Activated CD8-positive, alpha-beta T cell treated with anti-CD3 and anti-CD28 coated beads, Interleukin-2, amount 10 ng/mL, durations not matched to agents 7 days and 5 days (primary cell): Measurements from ENCODE around the gene KRTAP10-6. TPM values are rescaled to one million over a fixed set of nuclear protein-coding genes. Genes with fewer than 3 reads are reported as not detected.
"Not testable (repeated sequence)": the region's sequence is repeated elsewhere in the genome, so short reads cannot be mapped to it uniquely, and the experiment has no call there.

Experiments used
- ATAC-seq: fragments of 150-1000 bp; cut with Tn5 transposase; one replicate; pipeline ENCODE4 v1.10.0; 2021; ENCODE audit warnings: moderate library complexity
- CTCF ChIA-PET: fragments of 350-600 bp; sonication (Branson Sonifier 250); formaldehyde crosslinking; loops from one replicate; lab custom pipeline; 2021; ENCODE audit warnings: antibody characterized with exemption; lab: Charles Lee
- POLR2A ChIA-PET: fragments of 350-600 bp; sonication (Branson Sonifier 250); formaldehyde crosslinking; loops from one replicate; lab custom pipeline; 2021; ENCODE audit warnings: antibody characterized with exemption; lab: Charles Lee
- DNase-seq: peaks from one replicate; pipeline ENCODE4 v3.0.0-alpha.2; 2020
- H3K27ac Mint-ChIP-seq: one replicate; pipeline ENCODE4 v1.8.0; 2021; ENCODE audit warnings: mild to moderate bottlenecking, mixed read lengths
- H3K27me3 Mint-ChIP-seq: one replicate; pipeline ENCODE4 v1.8.0; 2021; ENCODE audit warnings: low read depth, mixed read lengths
- H3K36me3 Mint-ChIP-seq: one replicate; pipeline ENCODE4 v1.8.0; 2021; ENCODE audit warnings: low read depth, mixed read lengths
- H3K4me1 Mint-ChIP-seq: one replicate; pipeline ENCODE4 v1.8.0; 2021; ENCODE audit warnings: low read depth, mixed read lengths
- H3K4me3 Mint-ChIP-seq: one replicate; pipeline ENCODE4 v1.8.0; 2021; ENCODE audit warnings: mild to moderate bottlenecking, mixed read lengths
- H3K9me3 Mint-ChIP-seq: one replicate; pipeline ENCODE4 v1.8.0; 2022; ENCODE audit warnings: mixed read lengths; ENCODE audit not compliant: insufficient read depth
- total RNA-seq, 2 experiments: library from RNA; stranded (reverse); gene quantifications; one replicate each; pipeline ENCODE4 v1.2.3, GENCODE V29; 2021

Gene KRTAP10-6
- total RNA-seq, 2 experiments from 2014 or later: not detected

DNA sequence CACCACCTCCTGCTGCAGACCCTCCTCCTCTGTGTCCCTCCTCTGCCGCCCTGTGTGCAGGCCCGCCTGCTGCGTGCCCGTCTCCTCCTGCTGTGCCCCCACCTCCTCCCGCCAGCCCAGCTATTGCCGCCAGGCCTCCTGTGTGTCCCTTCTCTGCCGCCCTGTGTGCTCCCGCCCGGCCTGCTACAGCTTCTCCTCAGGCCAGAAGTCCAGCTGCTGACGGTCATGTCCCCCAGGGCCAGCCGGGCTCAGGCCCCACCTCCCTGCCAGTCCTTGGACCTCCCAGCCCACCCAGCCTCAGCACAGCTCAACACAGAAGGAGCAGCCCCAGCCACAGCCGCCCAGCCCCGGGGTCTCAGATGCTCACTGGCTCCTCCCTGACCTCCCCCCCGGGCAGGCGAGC, 35.5 kb upstream of the KRTAP10-6 start:
- Mint-ChIP-seq H3K4me1 (peaks cover 15% of the 10 kb centered on the region), H3K36me3 (peaks cover 32% of the 10 kb centered on the region), H3K9me3 (peaks cover 48% of the 10 kb centered on the region)
- H3K27me3 Mint-ChIP-seq, DNase-seq, POLR2A ChIA-PET, H3K4me3 Mint-ChIP-seq, ATAC-seq, H3K27ac Mint-ChIP-seq: not testable (repeated sequence)
- CTCF ChIA-PET: interaction anchor here (0.9 kb wide), 1 partner anchor 9 kb away, joined by 3 read pairs; no protein-coding TSS in a partner anchor

DNA sequence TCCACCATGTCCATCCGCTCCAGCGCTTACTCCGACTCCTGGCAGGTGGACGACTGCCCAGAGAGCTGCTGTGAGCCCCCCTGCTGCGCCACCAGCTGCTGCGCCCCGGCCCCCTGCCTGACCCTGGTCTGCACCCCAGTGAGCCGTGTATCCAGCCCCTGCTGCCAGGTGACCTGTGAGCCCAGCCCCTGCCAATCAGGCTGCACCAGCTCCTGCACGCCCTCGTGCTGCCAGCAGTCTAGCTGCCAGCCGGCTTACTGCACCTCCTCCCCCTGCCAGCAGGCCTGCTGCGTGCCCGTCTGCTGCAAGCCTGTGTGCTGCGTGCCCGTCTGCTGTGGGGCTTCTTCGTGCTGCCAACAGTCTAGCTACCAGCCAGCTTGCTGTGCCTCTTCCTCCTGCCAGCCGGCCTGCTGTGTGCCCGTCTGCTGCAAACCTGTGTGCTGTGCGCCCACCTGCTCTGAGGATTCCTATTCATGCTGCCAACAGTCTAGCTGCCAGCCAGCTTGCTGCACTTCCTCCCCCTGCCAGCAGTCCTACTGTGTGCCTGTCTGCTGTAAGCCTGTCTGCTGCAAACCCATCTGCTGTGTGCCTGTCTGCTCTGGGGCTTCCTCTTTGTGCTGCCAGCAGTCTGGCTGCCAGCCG, 35.0 kb upstream of the KRTAP10-6 start:
- DNase-seq, H3K27me3 Mint-ChIP-seq, H3K27ac Mint-ChIP-seq, ATAC-seq, POLR2A ChIA-PET, H3K4me3 Mint-ChIP-seq: not testable (repeated sequence)
- CTCF ChIA-PET: interaction anchor here (0.9 kb wide), 1 partner anchor 8 kb away, joined by 3 read pairs; no protein-coding TSS in a partner anchor
- Mint-ChIP-seq H3K4me1 (peaks cover 15% of the 10 kb centered on the region), H3K36me3 (peaks cover 31% of the 10 kb centered on the region), H3K9me3 (peaks cover 52% of the 10 kb centered on the region)

DNA sequence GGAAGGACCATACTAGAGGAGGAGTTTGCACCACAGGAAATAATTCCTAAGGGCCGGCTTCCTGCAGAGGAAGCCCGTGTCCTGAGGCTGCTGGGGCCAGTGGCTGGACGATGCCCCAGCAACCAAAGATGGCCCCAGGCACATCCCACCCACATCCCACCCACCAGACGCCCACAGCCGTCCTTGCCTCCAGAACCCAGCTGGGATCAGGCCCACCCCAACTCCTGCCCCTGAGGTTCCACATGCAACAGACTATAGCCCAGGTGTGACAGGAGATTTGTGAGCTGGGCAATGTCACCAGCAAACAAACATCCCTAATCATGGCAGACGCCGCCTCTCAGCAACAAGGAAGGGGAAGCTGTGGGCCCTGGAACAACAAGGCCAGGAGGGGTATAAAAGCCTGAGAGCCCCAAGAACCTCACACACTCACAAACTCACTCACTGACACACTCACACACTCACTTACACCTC, 34.4 kb upstream of the KRTAP10-6 start, which contains the start of gene KRTAP10-9:
TSS of gene KRTAP10-9 (plus strand) at position 421 of the 471 bp plus-strand sequence. CDS start 79 bp downstream, outside the sequence.
- ATAC-seq (no peak), DNase-seq (no peak)
- Mint-ChIP-seq H3K4me3 (no peak within 1 kb of the TSS), H3K27ac (no peak within 1 kb of the TSS), H3K36me3 (peaks cover 29% of the 10 kb centered on the region), H3K27me3 (peaks cover 4% of the 10 kb centered on the region), H3K9me3 (peaks cover 46% of the 10 kb centered on the region), H3K4me1 (peaks cover 15% of the 10 kb centered on the region)
- ChIA-PET POLR2A (no interaction called here), CTCF (no interaction called here)

DNA sequence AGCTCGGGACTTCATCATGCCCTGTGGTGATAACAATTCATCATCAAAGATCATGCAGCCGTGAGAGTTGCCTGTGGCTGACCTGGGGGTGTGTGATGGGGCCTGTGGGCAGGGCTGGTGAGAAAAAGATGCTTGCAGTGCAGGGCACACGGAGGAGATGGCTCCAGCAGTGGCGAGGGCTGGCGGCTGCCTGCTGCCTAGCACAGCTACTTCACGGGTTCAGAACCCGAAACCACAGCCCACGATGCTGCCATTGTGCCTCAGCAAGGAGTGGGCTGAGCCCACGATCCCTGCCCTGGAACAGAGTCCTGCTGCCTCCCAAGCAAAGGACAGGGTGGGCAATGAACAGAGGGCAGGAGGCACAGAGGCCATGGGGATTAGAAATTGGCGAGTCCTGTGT, 34.0 kb upstream of the KRTAP10-6 start:
- Mint-ChIP-seq H3K9me3 (peaks cover 42% of the 10 kb centered on the region), H3K27me3 (peaks cover 4% of the 10 kb centered on the region), H3K36me3 (peaks cover 26% of the 10 kb centered on the region), H3K4me3 (no peak overlapping the region), H3K27ac (no peak overlapping the region), H3K4me1 (peaks cover 15% of the 10 kb centered on the region)
- DNase-seq: no peak
- ChIA-PET POLR2A (no interaction called here), CTCF (interaction anchor here (1.0 kb wide), 1 partner anchor 116 kb away, joined by 3 read pairs; no protein-coding TSS in a partner anchor)
- no peak for ATAC-seq

DNA sequence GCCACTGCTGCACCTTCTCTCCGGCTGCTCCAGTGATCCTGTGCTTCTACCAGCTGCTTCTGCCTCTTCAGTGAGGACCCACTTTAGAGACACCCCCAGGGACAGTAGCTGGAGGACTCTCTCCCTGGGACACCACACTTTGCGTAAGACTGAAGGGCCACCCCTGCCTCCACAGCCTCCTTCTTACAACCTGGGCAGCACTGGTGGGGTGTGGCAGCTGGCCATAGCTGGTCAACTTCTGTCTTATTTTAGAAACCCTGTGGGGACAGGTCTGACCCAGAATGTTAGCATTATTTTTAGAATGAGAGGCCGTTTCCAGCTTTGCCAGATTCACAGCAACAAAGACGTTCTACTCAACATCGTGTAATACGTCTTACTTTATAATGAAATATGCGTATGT, 33.5 kb upstream of the KRTAP10-6 start:
- no peak for DNase-seq
- ChIA-PET CTCF (interaction anchor here (1.0 kb wide), 1 partner anchor 115 kb away, joined by 3 read pairs; no protein-coding TSS in a partner anchor), POLR2A (interaction anchor here (0.6 kb wide), 1 partner anchor 24 kb away, joined by 3 read pairs; no protein-coding TSS in a partner anchor)
- no peak for ATAC-seq
- peaks cover 4% of the 10 kb centered on the region for H3K27me3 Mint-ChIP-seq
- H3K9me3 Mint-ChIP-seq: peaks cover 39% of the 10 kb centered on the region
- no peak overlapping the region for H3K4me3 Mint-ChIP-seq
- peaks cover 13% of the 10 kb centered on the region for H3K4me1 Mint-ChIP-seq
- no peak overlapping the region for H3K27ac Mint-ChIP-seq
- H3K36me3 Mint-ChIP-seq: peaks cover 24% of the 10 kb centered on the region

DNA sequence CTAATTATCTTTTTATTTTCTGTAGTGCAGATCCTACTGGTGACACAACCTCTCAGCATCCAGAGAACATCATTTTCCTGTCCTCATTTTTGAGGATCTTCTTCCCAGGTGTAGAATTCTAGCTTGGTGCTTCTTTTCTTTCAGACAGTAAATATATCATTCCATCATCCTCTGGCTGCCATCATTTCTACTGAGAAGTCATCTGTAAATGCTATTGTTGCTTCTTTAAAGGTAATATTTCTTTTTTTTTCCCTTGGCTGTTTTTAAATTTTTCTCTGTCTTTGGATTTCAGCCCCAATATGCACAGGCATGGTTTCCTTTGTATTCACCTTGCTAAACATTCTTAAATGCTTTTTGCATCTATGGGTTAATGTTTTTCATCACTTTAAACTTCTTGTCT, 31.3 kb upstream of the KRTAP10-6 start:
- H3K9me3 Mint-ChIP-seq: peaks cover 49% of the 10 kb centered on the region

DNA sequence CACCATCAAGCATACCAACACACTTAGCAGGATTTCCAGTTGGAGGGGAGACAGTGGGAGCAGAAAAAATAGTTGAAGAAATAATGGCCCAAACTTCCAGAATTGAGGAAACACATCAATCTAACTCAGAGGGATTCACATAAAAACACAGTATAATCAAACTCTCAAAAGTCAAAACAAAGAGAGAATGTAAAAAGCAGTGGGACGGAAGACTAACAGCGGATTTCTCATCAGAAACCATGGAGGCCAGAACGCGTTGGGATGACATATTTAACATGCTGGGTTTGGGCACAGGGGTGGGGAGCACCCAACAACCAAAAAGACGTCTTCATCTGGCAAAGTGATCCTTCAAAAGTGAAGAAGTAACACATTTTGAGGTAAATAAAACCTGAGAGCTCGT, 27.6 kb upstream of the KRTAP10-6 start:
- Mint-ChIP-seq H3K27ac (peak overlapping the region; percentile 10), H3K27me3 (peaks cover 4% of the 10 kb centered on the region), H3K4me3 (no peak overlapping the region), H3K9me3 (peaks cover 53% of the 10 kb centered on the region), H3K4me1 (peaks cover 33% of the 10 kb centered on the region), H3K36me3 (peaks cover 39% of the 10 kb centered on the region)
- DNase-seq (no peak), ATAC-seq (no peak)
- ChIA-PET CTCF (interaction anchor here (1.3 to 2.1 kb wide), 2 partner anchors 8 to 38 kb away, joined by 3 to 7 read pairs; partner anchors contain the start of gene KRTAP12-3), POLR2A (no interaction called here)

More for the DNA sequence above, 31.3 kb upstream of the KRTAP10-6 start:
- no peak for DNase-seq
- ChIA-PET CTCF (no interaction called here), POLR2A (no interaction called here)
- Mint-ChIP-seq H3K4me3 (no peak overlapping the region), H3K27ac (no peak overlapping the region), H3K36me3 (peaks cover 33% of the 10 kb centered on the region), H3K4me1 (peaks cover 15% of the 10 kb centered on the region), H3K27me3 (peaks cover 4% of the 10 kb centered on the region)
- ATAC-seq: no peak

DNA sequence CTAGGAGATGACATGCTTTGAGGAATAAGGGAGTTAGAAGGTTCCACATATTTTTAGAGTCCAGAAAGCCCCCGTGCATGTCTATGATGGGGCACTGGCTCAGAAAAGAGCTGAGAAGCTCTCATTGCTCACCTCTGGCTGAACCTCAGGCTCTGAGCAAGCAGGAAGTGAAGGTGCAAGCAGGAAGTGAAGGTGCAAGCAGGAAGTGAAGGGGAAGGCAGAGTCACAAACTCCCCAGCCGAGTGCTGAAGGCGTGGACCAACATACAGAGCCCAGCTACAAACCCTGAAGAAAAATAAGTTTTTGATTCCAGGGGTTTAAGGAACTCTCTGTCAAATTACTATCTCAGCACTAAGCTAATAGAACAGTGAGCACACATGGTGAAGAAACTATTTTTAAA, 26.6 kb upstream of the KRTAP10-6 start:
- DNase-seq (peak; percentile 77), ATAC-seq (peak; percentile 98)
- Mint-ChIP-seq H3K4me3 (peak overlapping the region; percentile 45), H3K4me1 (peaks cover 33% of the 10 kb centered on the region), H3K27ac (peak overlapping the region; percentile 89), H3K36me3 (peaks cover 33% of the 10 kb centered on the region), H3K27me3 (no peaks in the 10 kb centered on the region), H3K9me3 (peaks cover 43% of the 10 kb centered on the region)
- ChIA-PET CTCF (interaction anchor here (0.7 to 2.1 kb wide), 7 partner anchors 8 to 523 kb away, joined by 3 to 7 read pairs (median 4); partner anchors contain the start of gene KRTAP12-3), POLR2A (interaction anchor here (0.8 to 1.2 kb wide), 2 partner anchors 33 to 34 kb away, joined by 3 to 4 read pairs; no protein-coding TSS in a partner anchor)

DNA sequence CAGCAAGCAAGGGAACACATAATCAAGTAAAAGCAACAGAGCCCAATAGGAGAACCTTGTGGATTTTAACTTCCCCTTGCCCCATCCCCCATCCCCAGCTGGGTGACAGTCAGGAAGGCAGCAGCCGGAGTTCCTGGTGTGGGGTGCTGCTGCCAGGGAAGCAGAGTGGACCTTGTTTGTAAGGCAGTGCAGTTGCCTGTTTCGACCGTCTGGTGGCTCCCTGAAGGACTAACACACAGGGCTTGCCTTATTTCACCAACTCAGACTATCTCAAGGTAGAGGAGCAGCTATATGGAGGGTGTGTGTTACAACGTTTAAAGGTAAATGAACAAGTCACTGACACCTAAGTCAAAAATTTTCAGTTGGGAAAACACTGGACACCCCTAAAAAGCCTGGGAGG, 26.2 kb upstream of the KRTAP10-6 start:
- Mint-ChIP-seq H3K4me3 (peak overlapping the region; percentile 45), H3K9me3 (peaks cover 39% of the 10 kb centered on the region), H3K4me1 (peaks cover 33% of the 10 kb centered on the region), H3K27ac (peak overlapping the region; percentile 89), H3K27me3 (no peaks in the 10 kb centered on the region), H3K36me3 (peaks cover 30% of the 10 kb centered on the region)
- no peak for DNase-seq
- POLR2A ChIA-PET: interaction anchor here (0.8 to 1.2 kb wide), 2 partner anchors 33 to 35 kb away, joined by 3 to 4 read pairs; no protein-coding TSS in a partner anchor
- CTCF ChIA-PET: interaction anchor here (0.8 to 2.1 kb wide), 6 partner anchors 9 to 175 kb away, joined by 3 to 7 read pairs (median 4); partner anchors contain the start of gene KRTAP12-3
- ATAC-seq: peak; percentile 29

DNA sequence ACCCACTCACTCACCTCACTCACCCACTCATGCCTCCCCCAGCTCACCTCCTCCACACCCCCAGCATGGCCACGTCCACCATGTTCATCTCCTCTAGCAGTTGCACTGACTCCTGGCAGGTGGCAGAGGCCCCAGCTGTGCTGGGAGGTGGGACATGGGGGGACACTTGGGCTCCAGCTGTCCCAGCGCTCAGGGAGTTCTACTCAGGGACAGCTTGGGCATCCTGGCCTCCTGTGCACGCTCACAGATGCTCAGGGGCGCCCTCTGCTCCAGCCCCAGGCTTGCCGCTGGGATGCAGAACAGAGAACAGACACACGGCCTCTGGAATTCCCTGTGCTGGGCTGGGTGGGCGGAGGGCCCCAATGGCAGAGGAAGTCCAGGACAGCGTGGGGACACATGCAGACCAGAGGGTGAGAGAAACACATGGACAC, 24.8 kb upstream of the KRTAP10-6 start:
- ATAC-seq (no peak), DNase-seq (no peak)
- Mint-ChIP-seq H3K27ac (no peak overlapping the region), H3K9me3 (peaks cover 28% of the 10 kb centered on the region), H3K36me3 (peaks cover 28% of the 10 kb centered on the region), H3K27me3 (no peaks in the 10 kb centered on the region), H3K4me3 (no peak overlapping the region), H3K4me1 (peaks cover 33% of the 10 kb centered on the region)
- CTCF ChIA-PET: no interaction called here
- POLR2A ChIA-PET: no interaction called here

DNA sequence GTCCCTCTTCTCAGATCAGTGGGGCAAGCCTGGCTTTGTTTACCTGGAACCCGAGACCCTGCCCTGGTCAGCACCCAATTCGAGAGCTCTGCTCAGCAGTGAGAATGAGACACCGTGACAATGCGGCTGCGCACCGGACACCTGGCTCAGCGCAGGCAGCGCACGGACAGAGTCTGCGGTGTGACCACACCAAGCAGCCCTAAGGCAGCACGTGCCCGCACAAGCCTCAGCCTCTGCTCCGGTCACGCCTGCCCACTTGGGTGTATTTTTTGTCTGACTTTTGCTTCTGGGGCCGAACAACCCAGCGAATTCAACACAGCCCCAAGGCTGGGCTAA, 24.3 kb upstream of the KRTAP10-6 start:
- Mint-ChIP-seq H3K27ac (no peak overlapping the region), H3K27me3 (no peaks in the 10 kb centered on the region), H3K9me3 (peaks cover 28% of the 10 kb centered on the region), H3K4me1 (peaks cover 33% of the 10 kb centered on the region), H3K36me3 (peaks cover 28% of the 10 kb centered on the region), H3K4me3 (no peak overlapping the region)
- CTCF ChIA-PET: no interaction called here
- no peak for DNase-seq
- POLR2A ChIA-PET: no interaction called here
- ATAC-seq: no peak
